GM19043 (cell line): ENCODE measurements around the gene KIRREL3.

ENCODE experiments used
- ATAC-seq: cut with Tn5 transposase; IDR thresholded peaks from one replicate; pipeline ENCODE4 v1.9.1; 2021; ENCODE audit warnings: low read depth; ENCODE audit not compliant: unreplicated experiment

KIRREL3 gene

DNA sequence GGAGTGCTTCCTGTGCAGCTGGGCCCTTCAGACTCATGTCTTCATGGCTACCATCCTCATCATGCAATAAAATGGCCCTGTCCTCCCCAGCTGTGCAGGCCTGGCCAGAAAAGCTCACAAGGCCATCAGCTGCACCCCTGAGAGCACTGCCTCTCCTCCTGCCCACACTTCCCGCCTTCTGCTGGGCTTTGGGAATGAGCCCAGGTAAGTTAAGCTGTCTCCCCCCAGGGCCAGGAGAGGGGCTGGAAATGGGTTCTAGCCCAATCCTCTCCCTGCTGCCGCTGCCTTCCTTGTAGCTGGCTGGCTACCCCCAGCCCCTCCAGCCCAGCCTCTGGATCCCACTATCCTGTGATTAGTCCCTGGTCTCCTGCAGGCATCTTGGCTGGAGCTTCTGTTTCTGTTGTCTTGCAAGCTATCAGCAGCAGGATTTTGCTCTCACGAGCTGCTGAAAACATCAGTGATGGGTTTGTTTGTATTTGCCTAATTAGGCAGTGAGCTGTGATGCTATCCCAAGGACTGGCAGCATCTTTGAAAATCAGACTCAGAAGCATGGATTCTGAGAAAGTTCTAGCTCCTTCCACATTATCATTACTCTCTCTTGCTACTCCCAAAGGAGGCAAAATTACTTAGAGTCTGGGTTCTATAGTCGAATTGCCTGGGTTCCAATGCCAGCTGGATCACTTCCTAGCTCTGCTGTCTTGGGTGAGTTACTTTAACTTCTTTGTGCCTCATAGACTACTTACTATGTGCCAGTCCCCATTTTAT is 476.9 kb downstream of the KIRREL3 start:
- no peak for ATAC-seq

GRCh38 chr11:126522606-126523005 is 478.0 kb downstream of the KIRREL3 start:
- ATAC-seq = no peak

- ATAC-seq = no peak
Measured at GRCh38 chr11:126522152-126522551, 478.4 kb downstream of the KIRREL3 start.

GRCh38 chr11:126521196-126521595 is 479.4 kb downstream of the KIRREL3 start:
- ATAC-seq = no peak

DNA sequence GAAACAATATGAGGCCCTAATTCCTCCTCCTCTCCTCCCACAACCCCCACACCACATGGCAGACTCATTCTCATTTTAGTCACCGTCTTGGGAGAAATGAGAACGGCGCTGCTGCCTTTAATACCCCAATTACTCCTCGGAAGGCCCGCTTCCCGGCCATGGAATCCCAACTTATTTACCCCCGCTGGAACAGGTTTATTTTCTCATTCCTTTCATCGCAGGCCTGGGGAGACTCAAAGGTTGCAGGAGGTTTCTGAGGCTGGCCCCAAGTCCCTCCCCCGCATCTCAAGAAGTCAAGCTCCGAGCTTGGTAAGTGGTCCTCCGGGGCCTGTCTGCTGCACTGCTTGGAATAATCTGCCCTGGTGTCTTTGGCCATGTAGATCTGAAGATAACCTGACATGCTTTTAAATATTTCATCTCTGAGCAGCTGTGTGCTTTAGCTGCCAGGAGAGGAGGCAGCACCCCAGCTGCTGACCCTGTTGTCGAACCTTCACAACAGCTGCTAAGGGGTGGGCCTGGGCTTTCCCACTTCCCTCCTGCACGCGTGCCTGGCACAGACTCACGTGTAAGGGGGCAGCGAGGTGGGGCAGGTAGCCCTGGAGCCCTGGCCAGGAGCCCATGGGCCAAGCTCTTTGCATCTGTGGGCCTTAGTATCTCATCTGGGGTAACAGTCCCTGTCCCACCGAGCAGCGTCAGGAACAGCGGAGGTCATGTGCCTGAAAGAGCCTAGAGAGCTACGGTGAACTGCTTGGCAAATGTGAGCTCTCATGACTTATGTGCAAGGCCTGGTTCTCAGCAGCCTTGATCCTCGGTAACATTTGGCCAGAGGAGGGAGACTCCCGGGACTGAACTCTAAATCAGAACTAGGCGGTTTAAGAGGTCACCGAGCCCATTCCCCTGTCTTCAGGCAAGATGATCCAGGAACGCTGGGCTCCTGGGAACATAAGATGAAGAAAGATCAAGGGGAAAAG is 480.5 kb downstream of the KIRREL3 start:
- ATAC-seq = no peak

DNA sequence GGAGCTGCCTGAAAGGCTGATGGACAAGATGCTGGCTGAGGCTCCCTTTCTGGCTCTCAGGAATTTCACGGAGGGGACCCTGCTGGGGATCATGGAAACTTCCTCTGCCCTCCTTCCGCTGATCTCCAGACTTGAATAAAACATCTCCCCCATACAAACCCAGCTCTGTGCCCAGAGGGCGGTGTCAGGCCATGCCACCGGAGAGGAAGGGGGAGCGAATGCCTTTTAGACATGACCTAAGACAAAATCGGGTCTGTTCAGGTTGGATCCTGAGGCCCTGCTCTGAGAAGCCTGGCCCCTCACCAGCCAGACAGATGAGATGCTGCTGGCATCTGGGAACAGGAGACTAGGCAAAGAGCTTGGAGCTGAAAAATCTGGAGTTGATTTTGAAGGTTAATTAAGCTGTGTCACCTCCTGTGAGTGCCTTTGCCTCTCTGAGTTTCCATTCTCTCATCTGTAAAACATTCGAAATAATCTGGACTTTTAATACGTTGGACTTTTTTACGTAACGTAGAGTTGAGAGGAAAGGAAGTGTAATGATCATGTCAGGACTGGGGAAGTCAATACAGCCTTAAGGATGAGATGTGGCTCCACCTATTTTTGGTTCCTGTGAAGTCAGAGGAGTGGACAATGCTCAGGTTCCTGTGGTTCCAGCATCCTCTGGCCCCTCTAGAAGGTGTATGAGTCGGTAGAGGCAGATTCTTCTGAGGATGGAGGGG is 481.4 kb downstream of the KIRREL3 start:
- no peak for ATAC-seq

DNA sequence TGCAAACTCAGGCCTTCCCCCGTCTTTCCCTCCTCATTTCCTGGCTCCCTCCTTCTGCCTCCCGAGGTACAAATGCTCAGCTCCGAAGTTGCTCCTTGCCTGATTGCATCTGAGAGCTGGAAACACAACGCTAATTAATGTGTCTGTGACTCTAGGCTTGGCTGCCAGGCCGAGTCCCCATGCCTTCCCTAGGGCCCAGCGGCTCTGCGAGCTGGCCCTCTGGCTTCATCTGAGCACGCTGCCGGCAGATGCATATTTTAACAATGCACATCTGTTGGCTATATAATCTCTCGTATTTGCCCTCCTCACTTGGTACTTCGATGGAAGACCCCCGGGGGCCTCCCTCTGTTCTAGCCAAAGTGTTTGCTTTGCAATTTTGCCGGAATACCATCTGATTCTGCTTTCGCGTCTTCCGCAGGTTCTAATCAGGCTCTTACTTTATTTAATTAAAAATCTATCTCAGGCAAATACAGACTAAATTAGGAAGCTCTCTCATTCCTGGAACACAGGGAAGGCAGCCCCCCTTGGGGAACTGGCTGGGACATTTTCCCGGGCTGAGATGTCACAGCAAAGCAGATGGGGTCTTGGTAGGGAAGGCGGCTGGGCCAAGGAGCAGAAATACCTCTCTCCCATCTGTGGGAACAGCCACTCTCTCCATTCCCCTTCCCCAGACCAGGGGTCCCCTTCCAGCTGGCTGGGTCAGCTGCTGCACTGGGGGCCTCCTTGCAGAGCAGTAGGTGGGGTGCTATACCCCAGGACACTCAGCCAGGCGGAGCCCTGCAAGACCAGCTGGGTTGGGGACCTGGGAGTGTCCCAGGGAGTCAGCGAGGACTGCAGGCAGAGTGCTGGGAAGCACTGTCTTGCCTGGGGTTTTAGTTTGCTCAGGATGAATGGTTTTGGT is 482.2 kb downstream of the KIRREL3 start:
- no peak for ATAC-seq

GRCh38 chr11:126515501-126515900 is 485.1 kb downstream of the KIRREL3 start:
- ATAC-seq = no peak

GRCh38 chr11:126514061-126514693 is 486.4 kb downstream of the KIRREL3 start:
- ATAC-seq = no peak

DNA sequence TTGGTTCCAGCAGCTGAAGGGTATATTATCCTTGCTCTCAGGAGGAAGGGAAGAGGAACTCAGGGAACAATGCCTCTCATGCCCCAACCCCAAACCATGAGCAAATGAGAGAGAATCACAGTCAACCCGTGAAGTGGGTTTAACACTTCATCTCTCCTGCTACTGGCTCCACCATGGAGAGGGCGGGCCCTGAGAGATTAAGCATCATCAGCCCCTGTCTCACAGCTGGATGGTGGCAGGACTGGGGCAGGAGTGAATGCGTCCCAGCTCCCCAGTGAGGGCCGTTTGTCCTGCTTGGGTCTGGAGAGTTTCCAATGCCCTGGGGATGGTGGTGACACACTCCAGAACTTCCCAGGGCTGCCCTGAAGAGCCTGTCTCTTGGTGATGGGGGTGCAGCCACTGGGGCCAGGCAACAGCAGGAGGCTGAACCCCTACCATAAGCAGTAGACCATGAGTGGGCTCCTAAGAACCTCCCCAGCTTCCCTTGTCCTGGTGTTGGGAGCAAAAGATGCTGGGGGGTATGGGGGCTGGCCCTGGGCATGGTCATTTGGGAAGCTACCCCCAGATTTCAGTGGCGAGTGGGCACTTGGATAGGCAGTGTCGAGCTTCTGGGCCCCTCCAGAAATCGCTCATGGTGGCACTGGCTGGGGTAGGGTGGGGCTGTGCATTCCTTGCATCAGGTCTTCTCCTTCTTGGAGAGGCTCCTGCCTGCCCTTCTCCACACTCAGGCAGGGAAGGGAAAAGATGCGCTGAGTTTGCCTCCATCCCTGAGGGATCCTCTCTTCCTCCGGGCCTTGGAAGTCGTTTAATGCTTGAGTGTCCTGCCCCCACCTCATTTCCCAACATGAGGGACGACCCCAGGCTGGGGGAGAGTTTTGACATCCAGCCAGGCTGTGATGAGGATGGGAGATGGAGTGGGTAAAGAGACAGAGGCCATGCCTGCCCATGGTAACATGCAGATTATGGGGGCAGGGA is 487.5 kb downstream of the KIRREL3 start:
- ATAC-seq = no peak

DNA sequence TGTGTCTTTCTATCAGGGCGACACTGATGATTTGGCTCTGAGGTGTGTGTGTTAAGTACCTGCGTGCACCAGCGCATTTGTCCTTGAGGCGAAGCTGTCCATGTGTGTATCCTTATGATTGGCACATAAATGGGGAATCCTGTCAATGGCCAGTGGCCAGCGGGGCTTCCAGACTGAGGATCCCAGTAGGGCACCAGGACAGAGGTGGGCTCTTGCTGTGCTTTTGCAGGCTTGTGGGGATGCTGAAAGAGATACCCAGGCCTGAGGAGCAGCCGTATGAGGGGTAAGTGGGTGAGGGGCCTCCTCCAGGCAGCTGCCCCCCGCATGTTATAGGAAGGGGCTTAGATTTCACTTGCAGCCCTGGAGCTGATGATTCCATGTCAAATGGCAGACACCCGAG is 488.3 kb downstream of the KIRREL3 start:
- no peak for ATAC-seq

DNA sequence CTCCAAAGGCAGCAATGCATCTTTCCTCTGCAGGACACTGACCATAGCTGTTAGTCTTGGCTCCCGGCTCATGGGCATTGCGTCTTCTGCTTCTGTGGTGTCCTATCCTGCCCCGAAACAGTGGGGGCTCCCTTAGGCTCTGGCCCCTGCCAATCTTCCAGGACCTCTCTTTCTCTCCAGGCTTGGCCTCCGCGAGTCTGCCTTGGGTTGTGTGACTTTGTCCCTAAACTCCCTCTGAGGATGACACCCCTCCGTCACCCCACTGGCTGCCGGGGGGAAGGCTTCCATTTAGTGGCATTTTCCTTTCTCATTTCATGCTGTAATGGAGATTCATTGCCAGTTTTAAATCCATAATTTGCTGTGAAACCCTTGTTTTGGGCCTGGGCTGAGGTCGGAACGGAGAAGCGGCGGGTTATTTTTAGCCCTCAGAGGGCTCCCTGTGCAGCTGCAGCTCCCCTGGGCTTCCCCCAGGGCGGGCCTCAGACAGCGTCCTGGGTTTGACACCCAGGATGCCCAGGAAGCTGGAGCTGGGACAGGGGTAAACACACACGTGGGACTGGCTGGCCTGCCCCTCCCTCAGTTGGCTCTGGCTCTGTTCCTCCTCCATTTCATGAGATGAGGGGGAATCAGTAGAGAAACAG is 489.0 kb downstream of the KIRREL3 start:
- ATAC-seq = no peak

DNA sequence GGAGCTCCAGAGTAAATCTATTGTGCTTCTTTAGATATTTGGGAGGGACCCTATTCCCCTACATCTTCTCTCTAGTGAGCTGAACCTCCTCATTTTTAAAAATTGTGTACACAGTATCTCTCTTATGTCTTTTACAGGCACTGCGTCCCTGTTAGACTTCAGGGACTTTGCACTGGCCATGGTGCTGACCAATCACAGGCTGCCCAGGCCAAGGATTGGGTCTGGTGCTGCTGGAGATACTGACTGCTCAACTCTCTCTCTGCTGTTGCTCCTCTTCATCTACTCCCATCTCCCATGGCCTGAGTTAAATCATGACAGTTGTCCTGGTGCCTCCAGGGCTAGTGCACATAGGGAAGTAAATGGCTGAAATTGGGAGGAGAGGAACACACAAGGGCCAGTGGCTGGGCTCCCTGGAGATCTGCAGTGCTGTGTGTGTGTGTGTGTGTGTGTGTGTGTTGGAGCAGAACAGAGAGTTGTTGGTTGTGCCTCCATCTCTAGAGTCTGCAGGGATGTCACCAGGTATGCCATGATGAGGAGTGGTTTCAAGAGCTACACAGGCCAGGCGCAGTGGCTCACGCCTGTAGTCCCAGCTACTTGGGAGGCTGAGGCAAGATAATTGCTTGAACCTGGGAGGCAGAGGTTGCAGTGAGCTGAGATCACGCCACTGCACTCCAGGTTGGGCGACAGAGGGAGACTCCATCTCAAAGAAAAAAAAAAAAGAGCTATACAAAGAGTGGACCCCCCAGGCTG is 489.8 kb downstream of the KIRREL3 start:
- no peak for ATAC-seq

DNA sequence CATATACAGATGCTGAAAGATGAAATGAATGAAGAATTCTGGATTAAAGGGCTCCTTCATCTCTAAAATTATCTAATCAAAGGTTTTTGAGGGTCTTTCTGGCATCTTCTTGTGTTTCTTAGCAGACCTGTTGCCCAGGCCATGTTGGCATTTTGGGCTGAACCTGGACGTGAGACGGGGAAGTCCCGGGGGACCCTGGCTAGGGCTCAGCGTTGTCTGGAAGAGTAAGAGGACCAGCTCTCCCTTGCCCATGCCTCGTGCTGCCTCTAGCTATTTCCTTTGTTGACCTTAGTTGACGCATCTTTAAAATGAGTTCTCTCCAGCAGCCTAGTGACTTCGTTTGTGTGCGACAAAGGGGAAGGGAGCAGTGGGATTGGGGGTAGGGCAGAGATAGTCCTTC is 492.9 kb downstream of the KIRREL3 start:
- no peak for ATAC-seq

DNA sequence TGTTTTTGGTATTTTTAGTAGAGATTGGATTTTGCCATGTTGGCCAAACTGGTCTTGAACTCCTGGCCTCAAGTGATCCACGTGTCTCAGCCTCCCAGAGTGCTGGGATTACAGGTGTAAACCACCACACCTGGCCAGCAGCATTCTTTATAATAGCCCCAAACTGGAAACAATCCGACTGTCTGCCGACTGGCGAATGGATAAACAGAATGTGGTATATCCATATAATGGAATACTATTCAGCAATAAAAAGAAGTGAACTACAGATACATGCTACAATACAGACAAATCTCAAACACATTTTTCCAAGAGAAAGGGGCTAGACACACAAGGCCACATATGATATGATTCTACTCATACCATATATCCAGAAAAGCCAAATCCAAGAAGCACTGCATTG is 493.8 kb downstream of the KIRREL3 start:
- no peak for ATAC-seq

- ATAC-seq = no peak
Measured at GRCh38 chr11:126502982-126503381, 497.6 kb downstream of the KIRREL3 start.

DNA sequence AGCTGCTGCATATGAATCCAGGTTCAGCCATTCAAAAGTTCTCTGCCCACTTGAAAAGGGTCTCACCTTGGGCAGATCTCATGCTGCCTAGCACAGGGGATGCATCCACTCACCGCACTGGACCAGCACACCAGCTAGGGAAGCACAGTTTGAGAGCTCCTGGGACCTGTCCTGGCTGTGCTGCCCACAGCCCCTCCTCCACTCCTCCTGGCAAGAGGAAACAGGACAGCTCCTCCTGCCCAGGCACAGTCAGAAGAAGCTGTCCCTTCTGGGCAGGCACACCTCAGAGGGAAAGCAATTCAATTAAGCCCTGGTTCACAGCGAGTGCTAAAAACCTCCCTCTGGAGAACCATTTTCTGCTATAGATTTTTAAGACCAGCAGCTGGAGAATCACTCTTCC is 498.4 kb downstream of the KIRREL3 start:
- no peak for ATAC-seq
